GM10248 (cell line): ENCODE data around the gene ZNF76.

Experiments used
- CTCF ChIA-PET: fragments of 300-600 bp; sonication (Branson Sonifier 250); formaldehyde crosslinking; extraction: SDS; loops from one replicate; lab custom pipeline; 2021; ENCODE audit warnings: antibody characterized with exemption; lab: Yijun Ruan, JAX
- POLR2A ChIA-PET: fragments of 350-650 bp; sonication (Branson Sonifier 250); formaldehyde crosslinking; extraction: SDS; loops from one replicate; lab custom pipeline; 2020; ENCODE audit warnings: antibody characterized with exemption; lab: Yijun Ruan, JAX
- DNase-seq: peaks from one replicate; pipeline ENCODE4 v3.0.0; 2012; ENCODE audit errors: extremely low spot score
- TF ChIP-seq, protein P1 (sequence below): IDR thresholded peaks from 2 replicates; pipeline ENCODE4 v1.5.1; 2012; ENCODE audit warnings: mild to moderate bottlenecking, low read depth; ENCODE audit errors: extremely low read depth, missing control alignments, control extremely low read depth

Gene ZNF76

DNA sequence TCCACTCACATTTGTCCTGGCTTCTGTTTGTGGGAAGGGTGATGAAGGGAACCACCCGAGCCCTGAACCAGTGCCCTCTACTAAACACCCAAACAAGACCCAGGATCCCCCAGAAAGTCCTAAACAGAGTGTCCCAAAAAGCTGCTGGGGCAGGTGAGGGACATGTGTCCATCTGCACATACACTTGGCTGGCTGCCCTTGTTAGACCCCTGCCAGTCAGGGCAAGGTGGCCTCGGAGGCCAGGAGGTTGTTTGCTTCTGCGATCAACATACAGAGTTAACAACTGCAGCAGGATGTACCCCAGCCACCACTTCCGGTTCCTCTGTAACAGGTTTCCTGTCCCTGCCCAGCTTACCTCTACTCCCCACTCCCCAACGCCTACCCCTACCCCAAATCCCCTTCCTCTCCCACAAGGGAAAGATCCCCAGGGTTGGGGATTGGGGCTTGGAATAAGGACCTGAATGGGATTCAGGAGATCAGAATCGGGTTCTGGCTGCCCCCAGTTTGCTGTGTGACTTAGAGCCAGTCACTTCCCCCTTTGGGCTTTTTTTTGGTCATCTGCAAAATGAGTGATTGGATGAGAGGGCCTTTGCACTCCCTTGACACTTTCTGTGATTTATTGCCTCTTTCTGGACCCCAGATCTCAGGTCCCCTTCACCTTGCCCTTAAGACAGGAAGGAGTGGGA, 52.0 kb downstream of the ZNF76 start:
- CTCF ChIA-PET, result interaction anchor here (0.7 to 1.8 kb wide), 6 partner anchors 9 to 30 kb away, joined by 3 to 7 read pairs (median 4); partner anchors contain the start of gene PPARD
- DNase-seq, result no peak
- POLR2A ChIA-PET, result interaction anchor here (0.6 kb wide), 1 partner anchor 447 kb away, joined by 7 read pairs; no protein-coding TSS in a partner anchor
- TF ChIP-seq, protein P1, sequence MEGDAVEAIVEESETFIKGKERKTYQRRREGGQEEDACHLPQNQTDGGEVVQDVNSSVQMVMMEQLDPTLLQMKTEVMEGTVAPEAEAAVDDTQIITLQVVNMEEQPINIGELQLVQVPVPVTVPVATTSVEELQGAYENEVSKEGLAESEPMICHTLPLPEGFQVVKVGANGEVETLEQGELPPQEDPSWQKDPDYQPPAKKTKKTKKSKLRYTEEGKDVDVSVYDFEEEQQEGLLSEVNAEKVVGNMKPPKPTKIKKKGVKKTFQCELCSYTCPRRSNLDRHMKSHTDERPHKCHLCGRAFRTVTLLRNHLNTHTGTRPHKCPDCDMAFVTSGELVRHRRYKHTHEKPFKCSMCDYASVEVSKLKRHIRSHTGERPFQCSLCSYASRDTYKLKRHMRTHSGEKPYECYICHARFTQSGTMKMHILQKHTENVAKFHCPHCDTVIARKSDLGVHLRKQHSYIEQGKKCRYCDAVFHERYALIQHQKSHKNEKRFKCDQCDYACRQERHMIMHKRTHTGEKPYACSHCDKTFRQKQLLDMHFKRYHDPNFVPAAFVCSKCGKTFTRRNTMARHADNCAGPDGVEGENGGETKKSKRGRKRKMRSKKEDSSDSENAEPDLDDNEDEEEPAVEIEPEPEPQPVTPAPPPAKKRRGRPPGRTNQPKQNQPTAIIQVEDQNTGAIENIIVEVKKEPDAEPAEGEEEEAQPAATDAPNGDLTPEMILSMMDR, result no peak

DNA sequence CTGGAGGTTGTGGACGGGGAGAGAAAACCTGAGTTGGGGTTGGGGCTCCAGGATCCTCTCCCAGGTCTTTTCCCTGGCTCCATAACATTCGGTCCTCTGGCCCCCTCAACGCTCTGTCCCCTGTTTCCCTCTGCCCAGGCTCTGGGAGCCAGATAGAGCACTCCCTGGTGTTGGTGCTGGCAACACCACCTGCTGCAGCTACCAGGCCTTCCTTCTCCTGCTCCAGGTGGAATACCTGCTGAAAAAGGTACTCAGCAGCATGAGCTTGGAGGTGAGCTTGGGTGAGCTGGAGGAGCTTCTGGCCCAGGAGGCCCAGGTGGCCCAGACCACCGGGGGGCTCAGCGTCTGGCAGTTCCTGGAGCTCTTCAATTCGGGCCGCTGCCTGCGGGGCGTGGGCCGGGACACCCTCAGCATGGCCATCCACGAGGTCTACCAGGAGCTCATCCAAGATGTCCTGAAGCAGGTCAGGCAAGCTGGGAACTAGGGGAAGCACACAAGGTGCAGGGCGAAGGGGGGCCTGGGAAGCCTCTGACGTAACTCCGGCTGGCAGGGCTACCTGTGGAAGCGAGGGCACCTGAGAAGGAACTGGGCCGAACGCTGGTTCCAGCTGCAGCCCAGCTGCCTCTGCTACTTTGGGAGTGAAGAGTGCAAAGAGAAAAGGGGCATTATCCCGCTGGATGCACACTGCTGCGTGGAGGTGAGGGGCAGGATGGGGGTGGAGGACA, 52.7 kb downstream of the ZNF76 start:
- no peak for DNase-seq
- CTCF ChIA-PET, result interaction anchor here (0.9 to 1.8 kb wide), 2 partner anchors 16 to 30 kb away, joined by 4 to 7 read pairs; partner anchors contain the start of gene PPARD
- TF ChIP-seq, protein P1, result no peak
- POLR2A ChIA-PET, result no interaction called here

DNA sequence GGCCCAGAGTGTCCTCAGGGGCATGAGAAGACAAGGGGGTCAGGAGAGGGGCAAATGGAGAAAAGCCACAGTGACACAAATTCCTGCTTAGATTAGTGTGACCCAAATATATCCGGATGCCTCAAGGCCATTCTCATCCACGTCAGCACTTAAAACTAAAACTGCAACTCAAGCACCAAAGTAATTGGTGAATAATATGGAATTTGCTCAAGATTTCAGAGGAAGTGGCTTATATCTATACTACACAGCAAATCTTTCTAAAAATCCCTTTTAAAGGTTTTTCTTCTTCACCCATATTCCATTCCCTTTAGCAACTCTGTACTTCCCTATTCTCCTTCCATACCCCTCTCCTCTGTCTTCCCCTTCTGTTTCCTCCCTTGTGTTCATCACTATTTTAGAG, 53.3 kb downstream of the ZNF76 start:
- DNase-seq, result no peak
- ChIA-PET CTCF (no interaction called here), POLR2A (no interaction called here)
- TF ChIP-seq, protein P1, result no peak

DNA sequence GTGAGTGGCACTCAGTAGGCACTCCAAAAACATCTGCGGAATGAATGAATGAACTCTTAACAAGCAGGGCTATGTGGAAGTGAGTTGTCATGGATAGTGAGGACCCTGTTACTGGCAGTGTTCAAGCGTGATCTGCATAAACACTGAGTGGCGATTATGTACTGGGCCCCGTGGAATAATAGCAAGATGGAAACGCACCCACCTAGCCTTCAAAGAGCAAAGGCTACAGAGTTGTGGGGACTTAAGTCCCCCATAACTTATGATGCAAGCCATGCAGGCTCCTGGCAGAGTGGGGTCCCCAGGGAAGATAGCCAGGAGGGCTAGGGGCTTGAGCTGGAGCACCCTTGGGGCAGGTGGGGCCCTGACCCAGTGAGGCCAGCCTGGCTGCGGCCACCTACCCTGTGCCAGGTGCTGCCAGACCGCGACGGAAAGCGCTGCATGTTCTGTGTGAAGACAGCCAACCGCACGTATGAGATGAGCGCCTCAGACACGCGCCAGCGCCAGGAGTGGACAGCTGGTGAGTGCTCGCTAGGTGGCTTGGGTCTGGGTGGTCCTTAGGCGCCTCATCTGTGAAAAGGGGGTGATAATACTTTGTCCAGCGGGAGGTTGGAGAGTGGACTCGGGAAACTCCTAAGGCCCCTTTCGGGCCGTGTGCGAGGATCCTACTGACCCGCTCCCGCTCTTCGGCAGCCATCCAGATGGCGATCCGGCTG, 58.1 kb downstream of the ZNF76 start:
- CTCF ChIA-PET, result interaction anchor here (1.4 to 2.2 kb wide), 3 partner anchors 10 to 205 kb away, joined by 4 to 9 read pairs (median 4); no protein-coding TSS in a partner anchor
- no peak for DNase-seq

DNA sequence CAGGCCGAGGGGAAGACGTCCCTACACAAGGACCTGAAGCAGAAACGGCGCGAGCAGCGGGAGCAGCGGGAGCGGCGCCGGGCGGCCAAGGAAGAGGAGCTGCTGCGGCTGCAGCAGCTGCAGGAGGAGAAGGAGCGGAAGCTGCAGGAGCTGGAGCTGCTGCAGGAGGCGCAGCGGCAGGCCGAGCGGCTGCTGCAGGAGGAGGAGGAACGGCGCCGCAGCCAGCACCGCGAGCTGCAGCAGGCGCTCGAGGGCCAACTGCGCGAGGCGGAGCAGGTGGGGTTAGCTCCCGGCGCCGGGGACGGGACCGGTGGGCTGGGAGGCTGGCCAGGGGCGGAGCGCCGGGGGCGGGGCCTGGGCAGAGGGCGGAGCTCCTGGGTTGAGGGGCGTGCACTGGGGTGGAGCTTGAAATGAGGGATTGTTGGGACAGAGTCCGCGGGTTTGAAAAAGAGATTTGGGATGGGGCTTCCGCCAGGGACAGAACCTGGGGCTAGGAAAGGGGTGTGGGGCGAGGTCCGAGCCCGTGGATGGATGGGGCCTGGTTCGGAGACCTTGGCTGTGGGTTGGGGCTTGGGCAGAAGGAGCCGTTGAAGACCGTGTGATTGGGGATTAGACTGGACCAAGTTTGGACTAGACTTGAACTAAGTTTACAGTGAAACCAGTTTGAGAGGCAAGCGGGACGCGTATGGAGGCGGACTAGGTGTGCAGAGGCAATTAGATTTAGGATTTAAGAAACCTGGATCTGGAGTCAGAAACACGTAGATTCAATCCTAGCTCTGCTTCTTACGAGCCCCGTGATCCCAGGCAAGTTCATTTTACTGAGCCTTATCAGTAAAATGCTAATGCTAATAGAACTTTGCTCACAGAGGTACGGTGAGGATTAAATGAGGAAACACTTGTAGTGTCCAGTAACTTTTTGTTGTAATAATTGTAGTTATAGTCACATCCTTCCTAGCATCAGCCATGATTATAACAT, 58.9 kb downstream of the ZNF76 start:
- ChIA-PET POLR2A (no interaction called here), CTCF (interaction anchor here (1.6 to 2.2 kb wide), 4 partner anchors 8 to 204 kb away, joined by 3 to 9 read pairs (median 4); no protein-coding TSS in a partner anchor)
- TF ChIP-seq, protein P1, result no peak
- DNase-seq, result no peak

More for the DNA sequence above, 58.1 kb downstream of the ZNF76 start:
- TF ChIP-seq, protein P1, result no peak
- POLR2A ChIA-PET, result no interaction called here
